NT2/D1 (cell line): ENCODE data around the gene SEZ6.

ENCODE experiments used
- SUZ12 ChIP-seq: IDR thresholded peaks from 2 replicates; pipeline ENCODE4 v1.6.1; 2011; ENCODE audit not compliant: insufficient read length, insufficient read depth; ENCODE audit errors: extremely low read depth
- YY1 ChIP-seq: IDR thresholded peaks from 2 replicates; pipeline ENCODE4 v1.6.1; 2011; ENCODE audit not compliant: insufficient read length, insufficient read depth
- ZNF274 ChIP-seq: IDR thresholded peaks from 2 replicates; pipeline ENCODE4 v1.6.1; 2011; ENCODE audit warnings: mild to moderate bottlenecking, low read depth, low read length

- no peak for TF ChIP-seq YY1
- TF ChIP-seq ZNF274: no peak
- TF ChIP-seq SUZ12: no peak
Measured at GRCh38 chr17:28959471-28959871, 46.4 kb downstream of the SEZ6 start.
